ENCODE results near the gene SPDYE17. TPM values are rescaled to one million over a fixed set of nuclear protein-coding genes. Genes with fewer than 3 reads are reported as not detected.
"Not testable (repeated sequence)": the region's sequence is repeated elsewhere in the genome, so short reads cannot be mapped to it uniquely, and the experiment has no call there.

SPDYE17 gene
- total and polyA plus RNA-seq, 2 donors, result not detected

GRCh38 chr7:76992204-76992603 lies 40.0 kb downstream of the SPDYE17 start:
- not testable (repeated sequence) for H3K9me3 ChIP-seq (ENCODE audit: control insufficient read depth in 2 of 2, insufficient read depth in 1 of 2, low read length in 1 of 2); H3K4me3 ChIP-seq (ENCODE audit: low read length in 2 of 2); H3K4me1 ChIP-seq (ENCODE audit: control insufficient read depth in 2 of 2, insufficient read depth in 2 of 2, low read length in 2 of 2); DNase-seq (ENCODE audit: low read depth in 6 of 9, low spot score in 9 of 9); H3K27ac ChIP-seq (ENCODE audit: low read depth in 1 of 2, low read length in 1 of 2); H3K27me3 ChIP-seq (ENCODE audit: control insufficient read depth in 2 of 2, insufficient read depth in 1 of 2, low read length in 1 of 2); H3K36me3 ChIP-seq (ENCODE audit: control insufficient read depth in 2 of 2, insufficient read depth in 2 of 2, low read length in 1 of 2)
- WGBS, result 92% methylated on average over 14 of the region's 18 CpGs

GRCh38 chr7:76990202-76990601 lies 42.0 kb downstream of the SPDYE17 start:
- H3K9me3 ChIP-seq (ENCODE audit: control insufficient read depth in 2 of 2, insufficient read depth in 1 of 2, low read length in 1 of 2); H3K27ac ChIP-seq (ENCODE audit: low read depth in 1 of 2, low read length in 1 of 2); H3K4me3 ChIP-seq (ENCODE audit: low read length in 2 of 2); H3K4me1 ChIP-seq (ENCODE audit: control insufficient read depth in 2 of 2, insufficient read depth in 2 of 2, low read length in 2 of 2); H3K36me3 ChIP-seq (ENCODE audit: control insufficient read depth in 2 of 2, insufficient read depth in 2 of 2, low read length in 1 of 2); DNase-seq (ENCODE audit: low read depth in 6 of 9, low spot score in 9 of 9); H3K27me3 ChIP-seq (ENCODE audit: control insufficient read depth in 2 of 2, insufficient read depth in 1 of 2, low read length in 1 of 2): not testable (repeated sequence)
- WGBS, result 98% methylated on average over 7 of the region's 12 CpGs

GRCh38 chr7:76985924-76986717 lies 46.0 kb downstream of the SPDYE17 start:
- not testable (repeated sequence) for H3K36me3 ChIP-seq (ENCODE audit: control insufficient read depth in 2 of 2, insufficient read depth in 2 of 2, low read length in 1 of 2); H3K4me1 ChIP-seq (ENCODE audit: control insufficient read depth in 2 of 2, insufficient read depth in 2 of 2, low read length in 2 of 2); H3K9me3 ChIP-seq (ENCODE audit: control insufficient read depth in 2 of 2, insufficient read depth in 1 of 2, low read length in 1 of 2); DNase-seq (ENCODE audit: low read depth in 6 of 9, low spot score in 9 of 9); H3K4me3 ChIP-seq (ENCODE audit: low read length in 2 of 2); H3K27me3 ChIP-seq (ENCODE audit: control insufficient read depth in 2 of 2, insufficient read depth in 1 of 2, low read length in 1 of 2)
- 88% methylated on average over 12 of the region's 16 CpGs for WGBS
- H3K27ac ChIP-seq (ENCODE audit: low read depth in 1 of 2, low read length in 1 of 2), result peak overlapping the region in 1 of 2 donors; percentile 37

GRCh38 chr7:76984784-76985136 lies 47.4 kb downstream of the SPDYE17 start:
- not testable (repeated sequence) for H3K27me3 ChIP-seq (ENCODE audit: control insufficient read depth in 2 of 2, insufficient read depth in 1 of 2, low read length in 1 of 2); H3K4me3 ChIP-seq (ENCODE audit: low read length in 2 of 2); DNase-seq (ENCODE audit: low read depth in 6 of 9, low spot score in 9 of 9); H3K9me3 ChIP-seq (ENCODE audit: control insufficient read depth in 2 of 2, insufficient read depth in 1 of 2, low read length in 1 of 2); H3K27ac ChIP-seq (ENCODE audit: low read depth in 1 of 2, low read length in 1 of 2); H3K4me1 ChIP-seq (ENCODE audit: control insufficient read depth in 2 of 2, insufficient read depth in 2 of 2, low read length in 2 of 2)
- H3K36me3 ChIP-seq (ENCODE audit: control insufficient read depth in 2 of 2, insufficient read depth in 2 of 2, low read length in 1 of 2), result peaks cover 7 to 17% of the 10 kb centered on the region in 2 donors
- no CpG with 5 or more reads among the region's 5 CpGs for WGBS

GRCh38 chr7:76983937-76984783 lies 48.0 kb downstream of the SPDYE17 start:
- H3K9me3 ChIP-seq (ENCODE audit: control insufficient read depth in 2 of 2, insufficient read depth in 1 of 2, low read length in 1 of 2); DNase-seq (ENCODE audit: low read depth in 6 of 9, low spot score in 9 of 9); H3K4me1 ChIP-seq (ENCODE audit: control insufficient read depth in 2 of 2, insufficient read depth in 2 of 2, low read length in 2 of 2); H3K4me3 ChIP-seq (ENCODE audit: low read length in 2 of 2); H3K27me3 ChIP-seq (ENCODE audit: control insufficient read depth in 2 of 2, insufficient read depth in 1 of 2, low read length in 1 of 2): not testable (repeated sequence)
- 82% methylated on average over 4 of the region's 19 CpGs for WGBS
- Histone ChIP-seq H3K27ac (ENCODE audit: low read depth in 1 of 2, low read length in 1 of 2) (peak overlapping the region in 1 of 2 donors; percentile 64), H3K36me3 (ENCODE audit: control insufficient read depth in 2 of 2, insufficient read depth in 2 of 2, low read length in 1 of 2) (peaks cover 10 to 18% of the 10 kb centered on the region in 2 donors)

GRCh38 chr7:76983333-76983732 lies 48.8 kb downstream of the SPDYE17 start:
- WGBS, result 100% methylated on average over 1 of the region's 5 CpGs
- not testable (repeated sequence) for H3K9me3 ChIP-seq (ENCODE audit: control insufficient read depth in 2 of 2, insufficient read depth in 1 of 2, low read length in 1 of 2)

GRCh38 chr7:76982501-76982900 lies 49.7 kb downstream of the SPDYE17 start:
- H3K4me1 ChIP-seq (ENCODE audit: control insufficient read depth in 2 of 2, insufficient read depth in 2 of 2, low read length in 2 of 2); H3K27ac ChIP-seq (ENCODE audit: low read depth in 1 of 2, low read length in 1 of 2); H3K4me3 ChIP-seq (ENCODE audit: low read length in 2 of 2); H3K9me3 ChIP-seq (ENCODE audit: control insufficient read depth in 2 of 2, insufficient read depth in 1 of 2, low read length in 1 of 2); DNase-seq (ENCODE audit: low read depth in 6 of 9, low spot score in 9 of 9); H3K27me3 ChIP-seq (ENCODE audit: control insufficient read depth in 2 of 2, insufficient read depth in 1 of 2, low read length in 1 of 2): not testable (repeated sequence)
- peaks cover 10 to 22% of the 10 kb centered on the region in 2 donors for H3K36me3 ChIP-seq (ENCODE audit: control insufficient read depth in 2 of 2, insufficient read depth in 2 of 2, low read length in 1 of 2)
- WGBS, result 81% methylated on average over 5 of the region's 10 CpGs

More at GRCh38 chr7:76983333-76983732, 48.8 kb downstream of the SPDYE17 start:
- H3K4me1 ChIP-seq (ENCODE audit: control insufficient read depth in 2 of 2, insufficient read depth in 2 of 2, low read length in 2 of 2); DNase-seq (ENCODE audit: low read depth in 6 of 9, low spot score in 9 of 9); H3K27ac ChIP-seq (ENCODE audit: low read depth in 1 of 2, low read length in 1 of 2); H3K4me3 ChIP-seq (ENCODE audit: low read length in 2 of 2); H3K27me3 ChIP-seq (ENCODE audit: control insufficient read depth in 2 of 2, insufficient read depth in 1 of 2, low read length in 1 of 2): not testable (repeated sequence)
- H3K36me3 ChIP-seq (ENCODE audit: control insufficient read depth in 2 of 2, insufficient read depth in 2 of 2, low read length in 1 of 2), result peaks cover 10 to 21% of the 10 kb centered on the region in 2 donors

GRCh38 chr7:76981187-76981970 lies 50.8 kb downstream of the SPDYE17 start:
- 97% methylated on average over 15 of the region's 26 CpGs for WGBS
- H3K4me3 ChIP-seq (ENCODE audit: low read length in 2 of 2); H3K4me1 ChIP-seq (ENCODE audit: control insufficient read depth in 2 of 2, insufficient read depth in 2 of 2, low read length in 2 of 2); H3K27me3 ChIP-seq (ENCODE audit: control insufficient read depth in 2 of 2, insufficient read depth in 1 of 2, low read length in 1 of 2); H3K27ac ChIP-seq (ENCODE audit: low read depth in 1 of 2, low read length in 1 of 2); H3K9me3 ChIP-seq (ENCODE audit: control insufficient read depth in 2 of 2, insufficient read depth in 1 of 2, low read length in 1 of 2); DNase-seq (ENCODE audit: low read depth in 6 of 9, low spot score in 9 of 9): not testable (repeated sequence)
- H3K36me3 ChIP-seq (ENCODE audit: control insufficient read depth in 2 of 2, insufficient read depth in 2 of 2, low read length in 1 of 2), result peaks cover 10 to 22% of the 10 kb centered on the region in 2 donors

Measured in thymus (tissue), 11 donors.